Measurements from ENCODE around the gene RAMP1.
"Not testable (repeated sequence)": the region's sequence is repeated elsewhere in the genome, so short reads cannot be mapped to it uniquely, and the experiment has no call there.

RAMP1 gene

DNA sequence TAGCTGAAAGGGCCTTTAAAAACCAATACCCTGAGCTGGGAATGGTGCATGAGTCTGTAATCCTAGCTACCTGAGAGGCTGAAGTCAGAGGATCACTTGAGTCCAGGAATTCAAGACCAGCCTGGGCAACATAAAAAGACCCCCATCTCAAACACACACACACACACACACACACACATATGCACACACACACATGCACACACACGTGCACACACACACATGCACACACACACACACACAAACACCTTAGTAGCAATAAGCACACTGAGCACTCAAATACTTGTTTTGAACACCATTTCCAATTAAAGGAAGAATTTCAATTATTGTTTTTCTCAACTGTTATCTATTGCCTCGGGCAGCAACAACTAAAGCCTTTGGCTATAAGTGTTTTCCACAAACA lies 81.8 kb downstream of the RAMP1 start:
- no peak overlapping the region for H3K4me3 ChIP-seq (ENCODE audit: low read length)
- DNase-seq (ENCODE audit: low read depth): no peak
- TF ChIP-seq, protein P1, sequence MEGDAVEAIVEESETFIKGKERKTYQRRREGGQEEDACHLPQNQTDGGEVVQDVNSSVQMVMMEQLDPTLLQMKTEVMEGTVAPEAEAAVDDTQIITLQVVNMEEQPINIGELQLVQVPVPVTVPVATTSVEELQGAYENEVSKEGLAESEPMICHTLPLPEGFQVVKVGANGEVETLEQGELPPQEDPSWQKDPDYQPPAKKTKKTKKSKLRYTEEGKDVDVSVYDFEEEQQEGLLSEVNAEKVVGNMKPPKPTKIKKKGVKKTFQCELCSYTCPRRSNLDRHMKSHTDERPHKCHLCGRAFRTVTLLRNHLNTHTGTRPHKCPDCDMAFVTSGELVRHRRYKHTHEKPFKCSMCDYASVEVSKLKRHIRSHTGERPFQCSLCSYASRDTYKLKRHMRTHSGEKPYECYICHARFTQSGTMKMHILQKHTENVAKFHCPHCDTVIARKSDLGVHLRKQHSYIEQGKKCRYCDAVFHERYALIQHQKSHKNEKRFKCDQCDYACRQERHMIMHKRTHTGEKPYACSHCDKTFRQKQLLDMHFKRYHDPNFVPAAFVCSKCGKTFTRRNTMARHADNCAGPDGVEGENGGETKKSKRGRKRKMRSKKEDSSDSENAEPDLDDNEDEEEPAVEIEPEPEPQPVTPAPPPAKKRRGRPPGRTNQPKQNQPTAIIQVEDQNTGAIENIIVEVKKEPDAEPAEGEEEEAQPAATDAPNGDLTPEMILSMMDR (conservative IDR thresholded peaks at IDR 0.05; ENCODE audit: low read depth, low read length): no peak

DNA sequence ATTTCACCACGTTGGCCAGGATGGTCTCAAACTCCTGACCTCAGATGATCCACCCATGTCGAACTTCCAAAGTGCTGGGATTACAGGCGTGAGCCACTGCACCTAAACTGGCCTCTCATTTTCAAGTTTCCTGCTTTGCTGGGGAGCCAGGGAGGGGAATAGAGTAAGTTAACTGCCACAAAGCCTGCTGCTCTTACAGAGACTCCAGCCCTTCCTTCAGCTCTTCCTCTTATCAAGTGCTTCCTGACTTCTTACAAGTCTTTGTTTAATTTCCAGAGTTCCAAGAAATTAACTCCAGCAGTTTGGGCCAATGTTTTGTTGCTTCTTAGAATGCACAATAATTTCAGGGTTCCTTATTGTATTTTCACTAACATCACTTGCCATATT lies 83.1 kb downstream of the RAMP1 start:
- TF ChIP-seq, protein P1 (conservative IDR thresholded peaks at IDR 0.05; ENCODE audit: low read depth, low read length): no peak

DNA sequence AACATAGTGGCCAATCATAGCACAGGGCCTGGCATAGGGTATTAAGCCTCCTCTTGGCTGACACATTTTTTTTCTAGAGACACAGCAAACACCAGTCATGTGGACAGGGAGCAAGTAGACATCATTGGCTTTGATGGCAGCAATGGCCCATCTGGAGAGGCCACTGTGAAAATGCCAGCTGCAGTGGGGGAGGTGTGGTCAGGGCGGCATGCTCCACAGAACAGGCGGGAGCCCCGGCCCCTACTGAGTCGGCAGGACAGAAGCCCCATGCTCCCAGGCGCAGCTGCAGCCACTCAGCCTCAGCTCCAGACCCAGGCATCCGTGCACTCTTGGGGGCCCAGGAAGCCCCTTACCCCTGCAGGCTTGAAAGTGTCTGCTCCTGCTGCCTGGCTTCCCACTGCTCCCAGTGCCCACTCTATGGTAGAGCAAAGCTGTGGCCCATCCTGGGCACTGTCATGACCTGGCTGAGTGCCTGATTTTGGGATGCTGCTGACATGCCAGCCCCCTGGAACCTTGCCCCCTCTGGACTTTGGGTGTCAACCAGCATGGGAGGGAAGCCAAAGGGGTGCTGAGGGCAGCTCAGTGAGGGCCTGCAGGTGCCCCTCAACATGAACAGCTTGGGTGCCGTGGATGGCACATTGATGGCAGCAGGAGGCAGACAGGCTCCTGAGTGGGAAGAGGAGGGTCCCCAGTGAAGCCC lies 84.1 kb downstream of the RAMP1 start:
- TF ChIP-seq, protein P1 (conservative IDR thresholded peaks at IDR 0.05; ENCODE audit: low read depth, low read length): no peak
- H3K4me3 ChIP-seq (ENCODE audit: low read length): no peak overlapping the region
- DNase-seq (ENCODE audit: low read depth): no peak

More for the DNA sequence above, 83.1 kb downstream of the RAMP1 start:
- no peak overlapping the region for H3K4me3 ChIP-seq (ENCODE audit: low read length)
- DNase-seq (ENCODE audit: low read depth): no peak

DNA sequence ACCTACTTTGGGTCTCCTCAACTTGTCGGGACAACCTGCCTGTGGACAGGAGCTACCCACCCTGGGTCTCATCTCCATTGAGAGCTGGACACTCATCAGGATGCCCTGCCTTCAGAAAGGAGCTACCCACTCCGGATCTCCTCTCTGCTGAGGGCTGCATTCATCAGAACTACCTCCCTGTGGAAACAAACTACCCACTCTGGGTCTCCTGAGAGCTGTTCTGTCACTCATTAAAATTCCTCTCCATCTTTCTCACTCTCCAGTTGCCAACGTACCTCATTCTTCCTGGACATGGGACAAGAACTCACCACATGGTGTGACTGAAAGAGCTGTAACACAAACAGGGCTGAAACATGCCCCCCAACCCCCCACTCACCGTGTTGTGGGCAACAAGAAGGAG lies 84.9 kb downstream of the RAMP1 start:
- DNase-seq (ENCODE audit: low read depth): no peak
- H3K4me3 ChIP-seq (ENCODE audit: low read length): no peak overlapping the region
- TF ChIP-seq, protein P1 (conservative IDR thresholded peaks at IDR 0.05; ENCODE audit: low read depth, low read length): no peak

DNA sequence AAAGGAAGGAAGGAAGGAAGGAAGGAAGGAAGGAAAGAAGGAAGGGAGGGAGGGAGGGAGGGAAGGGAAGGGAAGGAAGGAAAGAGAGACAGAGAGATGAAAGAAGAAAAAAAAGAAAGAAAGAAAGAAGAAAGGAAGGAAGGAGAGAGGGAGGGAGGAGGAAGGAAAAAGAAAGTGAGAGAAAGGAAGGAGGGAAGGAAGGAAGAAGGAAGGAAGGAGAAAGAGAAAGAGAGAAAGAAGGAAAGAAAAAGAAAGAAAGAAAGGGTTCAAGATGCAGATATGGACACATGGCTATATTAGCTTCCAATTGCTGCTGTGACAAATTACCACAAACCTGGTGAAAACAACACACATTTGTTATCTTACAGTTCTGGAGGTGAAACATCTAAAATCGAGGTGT lies 87.0 kb downstream of the RAMP1 start:
- H3K4me3 ChIP-seq (ENCODE audit: low read length): no peak overlapping the region
- TF ChIP-seq, protein P1 (conservative IDR thresholded peaks at IDR 0.05; ENCODE audit: low read depth, low read length): no peak
- DNase-seq (ENCODE audit: low read depth): no peak

DNA sequence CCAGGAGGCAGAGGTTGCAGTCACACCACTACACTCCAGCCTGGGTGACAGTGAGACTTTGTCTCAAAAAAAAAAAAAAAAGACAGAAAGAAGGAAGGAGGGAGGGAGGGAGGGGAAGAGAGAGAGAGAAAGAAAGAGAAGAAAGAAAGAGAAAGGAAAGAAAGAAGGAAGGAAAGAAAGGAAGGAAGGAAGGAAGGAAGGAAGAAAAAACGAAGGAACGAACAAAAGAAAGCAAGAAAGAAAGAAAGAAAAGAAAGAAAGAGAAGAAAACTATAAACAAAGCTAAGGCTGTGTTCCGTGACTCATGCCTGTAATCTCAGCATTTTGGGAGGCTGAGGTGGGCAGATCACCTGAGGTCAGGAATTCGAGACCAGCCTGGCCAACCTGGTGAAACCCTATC lies 91.9 kb downstream of the RAMP1 start:
- H3K4me3 ChIP-seq (ENCODE audit: low read length); DNase-seq (ENCODE audit: low read depth): not testable (repeated sequence)

DNA sequence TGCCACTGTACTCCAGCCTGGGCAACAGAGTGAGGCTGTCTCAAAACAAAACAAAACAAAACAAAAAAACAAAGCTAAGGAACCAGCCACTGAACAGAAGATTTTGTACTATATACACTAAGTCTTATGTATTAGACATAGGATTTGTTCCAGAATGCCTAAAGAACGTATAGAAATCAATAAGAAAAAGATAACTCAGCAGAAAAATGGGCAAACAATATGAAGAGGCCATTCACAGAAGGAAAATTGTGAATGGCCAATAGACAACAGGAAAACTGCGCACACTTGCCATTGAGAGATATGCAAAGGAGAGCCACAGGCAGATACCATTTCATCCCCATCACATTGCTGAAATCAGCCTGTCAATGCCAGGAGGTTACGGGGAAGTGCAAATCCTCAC lies 92.5 kb downstream of the RAMP1 start:
- DNase-seq (ENCODE audit: low read depth): no peak
- TF ChIP-seq, protein P1 (conservative IDR thresholded peaks at IDR 0.05; ENCODE audit: low read depth, low read length): no peak

More for the DNA sequence above, 92.5 kb downstream of the RAMP1 start:
- H3K4me3 ChIP-seq (ENCODE audit: low read length): no peak overlapping the region

All from retinal pigment epithelial cell (primary cell).